Sigmoid colon (tissue), 7 donors: ENCODE measurements around the gene GMEB2. TPM values are rescaled to one million over a fixed set of nuclear protein-coding genes. Genes with fewer than 3 reads are reported as not detected.

Experiments used
- DNase-seq: peaks from one replicate; pipeline ENCODE4 v3.0.0-alpha.2; 2019
- H3K27ac ChIP-seq, 4 donors: fragments of 200-600 bp; sonication (generic); one replicate each; pipeline ENCODE4 v1.5.1; 2016 to 2019; ENCODE audit warnings: mild to moderate bottlenecking in 1 of 4
- H3K27me3 ChIP-seq, 3 donors: fragments of 200-600 bp; sonication (generic); one replicate each; pipeline ENCODE4 v1.5.1; 2019; ENCODE audit warnings: mild to moderate bottlenecking in 1 of 3
- H3K36me3 ChIP-seq, 4 donors: fragments of 200-600 bp; sonication (generic); one replicate each; pipeline ENCODE4 v1.5.1; 2016 to 2019
- H3K4me1 ChIP-seq, 4 donors: fragments of 200-600 bp; sonication (generic); one replicate each; pipeline ENCODE4 v1.5.1; 2017 to 2019
- H3K4me3 ChIP-seq, 4 donors: fragments of 200-600 bp; sonication (generic); one replicate each; pipeline ENCODE4 v1.5.1; 2017 to 2019; ENCODE audit warnings: mild to moderate bottlenecking in 2 of 4, moderate library complexity in 1 of 4
- H3K9me3 ChIP-seq, 4 donors: fragments of 200-600 bp in 3 of 4; sonication (generic) in 3 of 4; one replicate each; pipeline versions ENCODE4 v1.5.1 to v1.6.1; 2013 to 2019
- CTCF ChIP-seq, 4 experiments: fragments of 450-650 bp in 3 of 4; fragments of 200-600 bp in 1 of 4; IDR thresholded peaks; one replicate each; pipeline ENCODE4 v1.5.1; 2016 to 2019; ENCODE audit warnings: antibody characterized with exemption in 4 of 4, mild to moderate bottlenecking in 3 of 4, moderate library complexity in 2 of 4
- EP300 ChIP-seq, 4 donors: sonication (generic); formaldehyde crosslinking; IDR thresholded peaks; one replicate each; pipeline ENCODE4 v1.6.1; 2017; ENCODE audit warnings: antibody characterized with exemption in 4 of 4
- POLR2A ChIP-seq, 2 donors: fragments of 450-650 bp; IDR thresholded peaks; one replicate each; pipeline ENCODE4 v1.6.1; 2016; ENCODE audit warnings: antibody characterized with exemption in 2 of 2, mild to moderate bottlenecking in 2 of 2, moderate library complexity in 2 of 2
- POLR2AphosphoS5 ChIP-seq, 4 donors: sonication (generic); formaldehyde crosslinking; IDR thresholded peaks; one replicate each; pipeline ENCODE4 v1.6.1; 2017; ENCODE audit warnings: antibody characterized with exemption in 4 of 4
- WGBS, 2 donors: extraction: QIAGEN DNeasy Blood & Tissue Kit; methylation state at CpG; one replicate each; pipeline ENCODE4 v1.1.7; 2013; 5-methylcytosine and 5-hydroxymethylcytosine counted together
- intact Hi-C: fragments of 100-400 bp; cut with DNase I; formaldehyde crosslinking; loops from one replicate; pipeline ENCODE4 v1.15.1; 2023
- polyA plus RNA-seq, 3 donors: library from polyadenylated mRNA; stranded (reverse); fragments of 200-250 nt; gene quantifications; one replicate each; pipeline ENCODE4 v1.2.3, GENCODE V29; 2013
- total RNA-seq, 4 donors: library from RNA; depleted of rRNA; stranded (reverse); fragments of >200 nt; gene quantifications; one replicate each; pipeline ENCODE4 v1.1.0, GENCODE V29; 2016
- donor health status: healthy with polysubstance abuse.
- donor health status: Bipolar disorder and iron deficiency.
- donor health status: healthy.

The GMEB2 gene
- total and polyA plus RNA-seq, 7 donors, result 6.0 to 15.1 (median 7.9) TPM

GRCh38 chr20:63619086-63619485 is 7.8 kb downstream of the GMEB2 start:
- H3K36me3 ChIP-seq, result peaks cover 0 to 37% (median 19%) of the 10 kb centered on the region in 4 donors
- no peak for DNase-seq
- no peaks in the 10 kb centered on the region for H3K27me3 ChIP-seq
- no peak overlapping the region for H3K27ac ChIP-seq
- H3K4me1 ChIP-seq, result no peaks in the 10 kb centered on the region
- no peak overlapping the region for H3K4me3 ChIP-seq
- no peaks in the 10 kb centered on the region for H3K9me3 ChIP-seq
- intact Hi-C loops, result no loop called here
- WGBS, 2 donors, result 95 to 97% methylated on average over 16 of the region's 16 CpGs
- TF ChIP-seq POLR2A (IDR thresholded peaks at IDR 0.05), result no peak
- no peak for TF ChIP-seq EP300 (IDR thresholded peaks at IDR 0.05)
- TF ChIP-seq CTCF (IDR thresholded peaks at IDR 0.05), result no peak
- no peak for TF ChIP-seq POLR2AphosphoS5 (IDR thresholded peaks at IDR 0.05)

- TF ChIP-seq CTCF (IDR thresholded peaks at IDR 0.05) (no peak), EP300 (IDR thresholded peaks at IDR 0.05) (no peak), POLR2A (IDR thresholded peaks at IDR 0.05) (no peak)
- no peaks in the 10 kb centered on the region for H3K27me3 ChIP-seq
- WGBS, 2 donors, result 88 to 90% methylated on average over 11 of the region's 11 CpGs
- DNase-seq, result no peak
- H3K9me3 ChIP-seq, result no peaks in the 10 kb centered on the region
- H3K4me3 ChIP-seq, result no peak overlapping the region
- no peak overlapping the region for H3K27ac ChIP-seq
- peaks cover 0 to 37% (median 19%) of the 10 kb centered on the region in 4 donors for H3K36me3 ChIP-seq
- intact Hi-C loops, result no loop called here
- no peaks in the 10 kb centered on the region for H3K4me1 ChIP-seq
Measured at GRCh38 chr20:63618291-63618980, 8.5 kb downstream of the GMEB2 start.

GRCh38 chr20:63617876-63618265 is 9.0 kb downstream of the GMEB2 start:
- no peak overlapping the region for H3K27ac ChIP-seq
- H3K36me3 ChIP-seq, result peaks cover 0 to 37% (median 19%) of the 10 kb centered on the region in 4 donors
- H3K4me1 ChIP-seq, result no peaks in the 10 kb centered on the region
- H3K9me3 ChIP-seq, result no peaks in the 10 kb centered on the region
- H3K4me3 ChIP-seq, result no peak overlapping the region
- 91 to 96% methylated on average over 8 of the region's 8 CpGs for WGBS, 2 donors
- no peak for DNase-seq
- intact Hi-C loops, result no loop called here
- TF ChIP-seq POLR2A (IDR thresholded peaks at IDR 0.05) (no peak), EP300 (IDR thresholded peaks at IDR 0.05) (no peak), POLR2AphosphoS5 (IDR thresholded peaks at IDR 0.05) (no peak), CTCF (IDR thresholded peaks at IDR 0.05) (no peak)
- no peaks in the 10 kb centered on the region for H3K27me3 ChIP-seq

GRCh38 chr20:63617092-63617875 is 9.6 kb downstream of the GMEB2 start:
- peaks cover 0 to 37% (median 19%) of the 10 kb centered on the region in 4 donors for H3K36me3 ChIP-seq
- H3K27ac ChIP-seq, result no peak overlapping the region
- no peak for DNase-seq
- no peak overlapping the region for H3K4me3 ChIP-seq
- no peak for TF ChIP-seq EP300 (IDR thresholded peaks at IDR 0.05)
- TF ChIP-seq POLR2AphosphoS5 (IDR thresholded peaks at IDR 0.05), result no peak
- no peak for TF ChIP-seq CTCF (IDR thresholded peaks at IDR 0.05)
- TF ChIP-seq POLR2A (IDR thresholded peaks at IDR 0.05), result no peak
- no peaks in the 10 kb centered on the region for H3K4me1 ChIP-seq
- H3K9me3 ChIP-seq, result no peaks in the 10 kb centered on the region
- no peaks in the 10 kb centered on the region for H3K27me3 ChIP-seq
- intact Hi-C loops, result no loop called here
- WGBS, 2 donors, result 94 to 96% methylated on average over 41 of the region's 41 CpGs
